ENCODE data around the gene CDC14A. TPM values are rescaled to one million over a fixed set of nuclear protein-coding genes. Genes with fewer than 3 reads are reported as not detected.

Gene CDC14A
- total RNA-seq, 2 donors from 2014 or later, result 10.6 to 11.3 TPM

DNA sequence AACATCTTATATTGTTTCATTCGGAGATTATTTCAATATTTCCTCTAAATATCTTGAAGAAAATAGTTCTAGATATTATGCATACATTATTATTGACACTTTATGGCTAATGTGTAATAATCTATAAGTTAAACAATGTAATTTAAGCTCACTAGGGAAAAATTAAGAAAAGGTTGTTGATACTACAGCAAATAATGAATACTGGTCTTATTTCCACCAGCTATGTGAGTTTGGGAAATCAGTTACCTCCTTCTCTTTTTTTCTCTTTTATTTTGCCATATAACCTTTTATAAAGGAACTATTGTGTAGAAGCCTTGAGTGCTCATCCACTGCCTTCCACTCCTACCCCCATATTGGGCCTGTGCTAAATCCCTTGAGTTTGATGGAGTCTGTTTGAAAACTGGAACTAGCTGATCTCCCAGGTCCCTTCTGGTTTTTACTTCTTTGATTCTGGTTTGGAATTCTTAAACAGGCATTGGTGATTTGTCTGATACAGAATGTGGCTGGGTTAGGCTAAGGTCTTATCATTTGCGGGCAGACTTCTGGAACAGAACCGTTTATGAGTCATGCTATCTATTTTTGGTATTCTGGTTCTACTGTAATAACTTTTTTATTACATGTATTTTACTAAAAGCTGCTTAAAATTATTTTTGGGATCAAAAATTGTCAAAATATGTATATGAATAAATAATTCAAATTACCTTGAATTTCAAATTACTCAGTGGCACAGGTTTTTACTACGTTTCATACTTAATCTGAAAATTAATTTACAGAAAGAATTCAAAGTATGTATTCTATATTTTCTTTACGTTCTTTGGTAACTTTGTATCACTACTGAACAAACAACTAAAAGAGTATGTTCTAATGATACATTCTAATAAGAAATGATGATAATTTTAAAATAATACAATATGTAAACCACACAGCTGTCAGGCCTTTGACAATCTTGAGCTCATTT lies 5.0 kb upstream of the CDC14A start:
- Histone ChIP-seq H3K4me1 (ENCODE audit: control insufficient read depth in 1 of 2, low read depth in 2 of 2) (no peaks in the 10 kb centered on the region), H3K27me3 (replicated peaks; ENCODE audit: insufficient read depth) (no peaks in the 10 kb centered on the region), H3K9me3 (no peaks in the 10 kb centered on the region), H3K36me3 (no peaks in the 10 kb centered on the region), H3K27ac (no peak overlapping the region), H3K4me3 (no peak overlapping the region)
- ATAC-seq (ENCODE audit: insufficient number of reproducible peaks, low FRiP score, low read depth) (no peak), DNase-seq (ENCODE audit: low spot score) (no peak)
- TF ChIP-seq, protein P1, sequence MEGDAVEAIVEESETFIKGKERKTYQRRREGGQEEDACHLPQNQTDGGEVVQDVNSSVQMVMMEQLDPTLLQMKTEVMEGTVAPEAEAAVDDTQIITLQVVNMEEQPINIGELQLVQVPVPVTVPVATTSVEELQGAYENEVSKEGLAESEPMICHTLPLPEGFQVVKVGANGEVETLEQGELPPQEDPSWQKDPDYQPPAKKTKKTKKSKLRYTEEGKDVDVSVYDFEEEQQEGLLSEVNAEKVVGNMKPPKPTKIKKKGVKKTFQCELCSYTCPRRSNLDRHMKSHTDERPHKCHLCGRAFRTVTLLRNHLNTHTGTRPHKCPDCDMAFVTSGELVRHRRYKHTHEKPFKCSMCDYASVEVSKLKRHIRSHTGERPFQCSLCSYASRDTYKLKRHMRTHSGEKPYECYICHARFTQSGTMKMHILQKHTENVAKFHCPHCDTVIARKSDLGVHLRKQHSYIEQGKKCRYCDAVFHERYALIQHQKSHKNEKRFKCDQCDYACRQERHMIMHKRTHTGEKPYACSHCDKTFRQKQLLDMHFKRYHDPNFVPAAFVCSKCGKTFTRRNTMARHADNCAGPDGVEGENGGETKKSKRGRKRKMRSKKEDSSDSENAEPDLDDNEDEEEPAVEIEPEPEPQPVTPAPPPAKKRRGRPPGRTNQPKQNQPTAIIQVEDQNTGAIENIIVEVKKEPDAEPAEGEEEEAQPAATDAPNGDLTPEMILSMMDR (IDR thresholded peaks at IDR 0.05), result no peak

DNA sequence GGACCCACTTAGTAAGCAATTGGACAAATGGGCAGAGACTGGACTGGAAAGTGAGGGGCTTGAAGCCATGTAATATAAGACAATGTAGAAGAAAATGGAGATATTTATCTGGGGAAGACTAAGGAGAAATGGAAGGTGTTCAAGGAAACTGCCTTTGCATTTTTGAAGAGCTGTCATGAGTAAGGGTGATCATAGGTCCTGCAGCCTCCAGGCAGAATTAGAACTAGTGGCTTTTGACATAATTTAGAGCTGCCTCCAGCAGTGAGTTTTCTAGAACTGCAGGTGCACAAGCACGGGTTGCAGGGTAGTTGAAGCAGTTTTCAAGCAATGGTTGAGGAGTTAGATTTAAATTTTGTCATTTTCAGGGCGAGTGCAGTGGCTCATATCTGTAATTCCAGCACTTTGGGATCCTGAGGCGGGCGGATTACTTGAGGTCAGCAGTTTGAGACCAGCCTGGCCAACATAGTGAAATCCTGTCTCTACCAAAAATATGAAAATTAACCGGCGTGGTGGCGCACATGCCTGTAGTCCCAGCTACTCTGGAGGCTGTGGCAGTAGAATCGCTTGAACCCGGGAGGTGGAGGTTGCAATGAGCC lies 3.7 kb upstream of the CDC14A start:
- H3K27ac ChIP-seq, result no peak overlapping the region
- no peak for DNase-seq (ENCODE audit: low spot score)
- TF ChIP-seq, protein P1 (IDR thresholded peaks at IDR 0.05), result no peak

DNA sequence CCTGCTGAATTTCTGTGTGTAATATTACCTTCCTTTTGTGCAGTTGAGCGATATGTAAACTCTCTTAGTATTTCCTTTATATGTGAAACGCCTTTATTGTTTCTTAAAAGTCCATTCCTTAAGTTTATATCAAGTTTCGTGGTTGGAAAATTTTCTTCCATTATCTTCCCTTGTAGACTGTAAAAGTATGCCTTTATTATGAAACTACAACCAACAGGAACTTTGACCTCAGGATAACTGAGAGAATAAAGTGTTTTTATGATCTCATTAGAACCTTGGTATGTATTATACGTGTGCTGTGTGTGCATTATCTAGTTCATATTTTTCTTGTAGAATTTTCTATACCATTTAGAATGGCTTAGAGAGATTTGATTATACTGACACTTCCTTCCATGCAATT lies 3.1 kb upstream of the CDC14A start:
- Histone ChIP-seq H3K27me3 (replicated peaks; ENCODE audit: insufficient read depth) (no peaks in the 10 kb centered on the region), H3K36me3 (no peaks in the 10 kb centered on the region), H3K4me1 (ENCODE audit: control insufficient read depth in 1 of 2, low read depth in 2 of 2) (peaks cover 0 to 11% of the 10 kb centered on the region in 2 donors), H3K9me3 (no peaks in the 10 kb centered on the region), H3K4me3 (no peak overlapping the region), H3K27ac (no peak overlapping the region)
- DNase-seq (ENCODE audit: low spot score) (no peak), ATAC-seq (ENCODE audit: insufficient number of reproducible peaks, low FRiP score, low read depth) (no peak)
- TF ChIP-seq, protein P1 (IDR thresholded peaks at IDR 0.05), result no peak

More for the DNA sequence above, 3.7 kb upstream of the CDC14A start:
- no peak for ATAC-seq (ENCODE audit: insufficient number of reproducible peaks, low FRiP score, low read depth)
- no peaks in the 10 kb centered on the region for H3K27me3 ChIP-seq (replicated peaks; ENCODE audit: insufficient read depth)
- no peak overlapping the region for H3K4me3 ChIP-seq
- peaks cover 0 to 5% of the 10 kb centered on the region in 2 donors for H3K4me1 ChIP-seq (ENCODE audit: control insufficient read depth in 1 of 2, low read depth in 2 of 2)
- H3K36me3 ChIP-seq, result no peaks in the 10 kb centered on the region
- H3K9me3 ChIP-seq, result no peaks in the 10 kb centered on the region

DNA sequence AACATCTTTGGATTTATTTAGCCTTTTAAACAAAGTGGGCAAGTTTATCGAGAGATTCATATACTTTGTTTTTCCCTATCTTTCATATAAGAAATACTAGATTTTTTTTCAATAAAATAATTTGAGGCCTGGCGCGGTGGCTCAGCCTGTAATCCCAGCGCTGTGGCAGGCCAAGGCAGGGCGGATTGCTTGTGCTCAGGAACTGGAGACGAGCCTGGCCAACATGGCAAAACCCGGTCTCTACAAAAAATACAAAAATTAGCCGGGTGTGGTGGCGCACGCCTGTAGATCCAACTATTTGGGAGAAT lies 1.6 kb upstream of the CDC14A start:
- TF ChIP-seq, protein P1 (IDR thresholded peaks at IDR 0.05), result no peak
- H3K27ac ChIP-seq, result peak overlapping the region; percentile 55 to 62
- DNase-seq (ENCODE audit: low spot score) (no peak), ATAC-seq (ENCODE audit: insufficient number of reproducible peaks, low FRiP score, low read depth) (no peak)
- H3K4me1 ChIP-seq (ENCODE audit: control insufficient read depth in 1 of 2, low read depth in 2 of 2), result peaks cover 0 to 19% of the 10 kb centered on the region in 2 donors
- H3K27me3 ChIP-seq (replicated peaks; ENCODE audit: insufficient read depth), result no peaks in the 10 kb centered on the region
- no peaks in the 10 kb centered on the region for H3K9me3 ChIP-seq
- H3K4me3 ChIP-seq, result peak overlapping the region; percentile 92
- H3K36me3 ChIP-seq, result no peaks in the 10 kb centered on the region

DNA sequence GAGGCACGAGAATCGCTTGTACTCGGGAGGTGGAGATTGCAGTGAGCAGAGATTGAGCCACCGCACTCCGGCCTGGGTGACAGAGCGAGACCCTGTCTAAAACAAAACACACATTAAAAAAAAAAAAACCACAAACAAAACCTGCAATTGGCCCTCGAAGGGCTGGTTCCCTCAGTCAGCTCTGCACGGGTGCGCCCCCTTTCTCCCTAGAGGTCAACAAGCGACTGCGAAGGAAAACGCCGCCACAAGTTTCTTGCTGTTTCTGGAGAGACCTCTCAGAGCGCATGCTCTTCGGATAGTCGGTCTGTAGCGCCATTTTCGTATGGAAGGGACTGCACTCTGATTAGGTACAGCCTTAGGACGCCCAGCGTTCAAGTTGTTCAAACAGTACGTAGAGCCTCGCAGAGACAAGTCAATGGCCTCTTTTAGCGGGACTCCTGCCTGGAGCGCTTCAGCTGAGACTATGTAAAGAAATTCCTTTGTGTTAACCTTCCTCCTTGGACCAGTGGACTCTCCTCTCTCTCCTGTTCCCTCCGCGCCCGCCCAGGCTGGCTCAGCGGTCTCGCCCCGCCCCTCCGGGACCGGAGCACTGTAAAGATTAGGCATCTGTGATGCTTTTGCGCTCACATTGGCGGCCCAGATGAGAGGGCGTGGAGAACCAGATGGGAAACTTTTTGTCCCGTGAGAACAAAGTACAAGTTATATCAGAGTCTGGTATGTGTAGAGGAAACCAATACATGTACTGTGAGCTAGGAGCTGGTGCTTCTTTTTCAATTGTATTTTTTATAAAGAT lies 1.0 kb upstream of the CDC14A start:
- Histone ChIP-seq H3K36me3 (no peaks in the 10 kb centered on the region), H3K4me3 (peak overlapping the region; percentile 92), H3K27me3 (replicated peaks; ENCODE audit: insufficient read depth) (no peaks in the 10 kb centered on the region), H3K27ac (peak overlapping the region; percentile 55 to 62), H3K9me3 (no peaks in the 10 kb centered on the region), H3K4me1 (ENCODE audit: control insufficient read depth in 1 of 2, low read depth in 2 of 2) (peaks cover 0 to 19% of the 10 kb centered on the region in 2 donors)
- ATAC-seq (ENCODE audit: insufficient number of reproducible peaks, low FRiP score, low read depth) (peak; percentile 57), DNase-seq (ENCODE audit: low spot score) (peak; percentile 60)
- TF ChIP-seq, protein P1 (IDR thresholded peaks at IDR 0.05), result no peak
